ENCODE results near the gene RPAP3.
A peak's percentile ranks its signal among the peaks of the same experiment; 100 is the strongest.

The RPAP3 gene, protein sequence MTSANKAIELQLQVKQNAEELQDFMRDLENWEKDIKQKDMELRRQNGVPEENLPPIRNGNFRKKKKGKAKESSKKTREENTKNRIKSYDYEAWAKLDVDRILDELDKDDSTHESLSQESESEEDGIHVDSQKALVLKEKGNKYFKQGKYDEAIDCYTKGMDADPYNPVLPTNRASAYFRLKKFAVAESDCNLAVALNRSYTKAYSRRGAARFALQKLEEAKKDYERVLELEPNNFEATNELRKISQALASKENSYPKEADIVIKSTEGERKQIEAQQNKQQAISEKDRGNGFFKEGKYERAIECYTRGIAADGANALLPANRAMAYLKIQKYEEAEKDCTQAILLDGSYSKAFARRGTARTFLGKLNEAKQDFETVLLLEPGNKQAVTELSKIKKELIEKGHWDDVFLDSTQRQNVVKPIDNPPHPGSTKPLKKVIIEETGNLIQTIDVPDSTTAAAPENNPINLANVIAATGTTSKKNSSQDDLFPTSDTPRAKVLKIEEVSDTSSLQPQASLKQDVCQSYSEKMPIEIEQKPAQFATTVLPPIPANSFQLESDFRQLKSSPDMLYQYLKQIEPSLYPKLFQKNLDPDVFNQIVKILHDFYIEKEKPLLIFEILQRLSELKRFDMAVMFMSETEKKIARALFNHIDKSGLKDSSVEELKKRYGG

DNA sequence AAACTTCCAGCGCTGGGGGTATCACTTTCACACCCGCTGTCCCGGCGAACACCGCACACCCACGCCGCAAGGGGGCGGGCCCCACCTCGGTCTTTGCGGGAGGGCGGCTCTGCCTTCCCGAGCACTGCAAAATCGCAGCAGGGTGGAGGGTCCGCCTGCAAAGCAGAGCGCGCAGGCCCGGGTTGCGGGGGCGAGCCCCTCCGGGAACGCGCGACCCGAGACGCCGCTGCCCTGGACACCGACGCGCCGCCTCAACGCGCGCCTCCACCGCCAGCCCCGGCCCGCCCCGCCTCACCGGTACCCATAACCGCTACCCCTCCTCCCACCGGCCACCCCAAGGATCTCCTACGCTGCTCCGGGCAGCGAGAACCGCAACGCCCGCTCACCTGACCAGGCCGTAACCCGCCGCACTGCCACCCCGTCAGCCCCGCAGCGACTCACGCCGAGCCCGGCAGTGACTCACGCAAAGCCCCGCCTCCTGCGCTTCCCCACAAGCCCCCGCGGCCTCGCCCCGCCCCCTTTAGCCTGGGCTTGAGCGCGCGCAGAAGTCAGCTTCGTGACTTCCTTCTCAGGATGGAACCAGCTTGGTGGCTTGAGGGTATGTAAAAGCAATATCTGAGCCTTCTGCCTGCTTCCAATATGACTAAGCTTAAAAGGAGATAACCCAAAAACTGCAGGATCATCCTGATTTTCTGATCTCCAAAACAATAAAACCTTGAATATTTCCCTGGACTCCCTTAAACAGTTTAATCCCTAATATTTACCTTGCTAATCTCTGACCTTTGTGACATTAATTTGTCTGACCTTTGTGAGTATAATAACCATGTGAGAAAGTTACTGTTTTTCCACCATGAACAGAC, at the start of gene RPAP3:
Gene RPAP3, minus strand, starts transcription at position 465 of the 860 bp plus-strand sequence. CDS start 3,190 bp downstream, outside the sequence.
- peak; percentile 78 for DNase-seq (ENCODE audit: low spot score)

DNA sequence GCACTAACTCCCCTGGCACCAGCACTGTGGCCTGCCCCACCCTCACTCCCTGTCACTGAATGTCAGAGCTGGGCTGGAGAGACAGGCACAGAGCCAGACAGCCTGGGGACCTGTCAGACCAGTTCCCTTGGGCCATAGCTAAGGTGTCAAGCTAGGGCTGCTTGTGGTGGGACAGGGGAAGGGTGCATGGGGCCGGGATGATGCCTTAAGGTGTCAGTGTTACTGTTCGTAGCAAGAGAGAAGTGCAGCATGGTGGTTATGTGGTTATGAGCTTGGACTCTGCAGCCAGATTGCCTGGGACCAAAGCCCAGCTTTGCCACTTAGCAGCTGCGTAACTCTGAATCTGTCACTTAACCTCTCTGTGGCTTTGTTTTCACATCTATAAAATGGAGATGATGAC, 49.1 kb upstream of the RPAP3 start:
- DNase-seq (ENCODE audit: low spot score) = no peak

DNA sequence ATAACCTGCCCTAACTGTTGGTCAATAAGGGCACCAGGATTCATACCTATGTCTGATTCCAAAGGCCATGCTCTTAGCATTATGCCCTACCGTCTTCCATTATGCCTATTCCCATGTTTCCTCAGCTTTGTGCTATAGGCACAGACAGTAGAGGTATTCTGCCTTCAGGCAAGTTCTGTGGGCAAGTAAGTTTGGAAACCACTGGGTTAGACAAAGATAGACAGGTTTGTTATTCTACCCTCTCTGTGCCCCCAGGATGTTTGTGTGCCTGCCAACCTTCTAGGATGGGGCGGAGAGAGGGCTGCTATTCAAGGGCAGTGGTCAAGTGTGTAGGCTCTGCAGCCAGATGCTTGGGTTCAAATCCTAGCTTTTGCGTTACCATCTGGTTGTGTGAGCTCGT, 48.3 kb upstream of the RPAP3 start:
- no peak for DNase-seq (ENCODE audit: low spot score)

DNA sequence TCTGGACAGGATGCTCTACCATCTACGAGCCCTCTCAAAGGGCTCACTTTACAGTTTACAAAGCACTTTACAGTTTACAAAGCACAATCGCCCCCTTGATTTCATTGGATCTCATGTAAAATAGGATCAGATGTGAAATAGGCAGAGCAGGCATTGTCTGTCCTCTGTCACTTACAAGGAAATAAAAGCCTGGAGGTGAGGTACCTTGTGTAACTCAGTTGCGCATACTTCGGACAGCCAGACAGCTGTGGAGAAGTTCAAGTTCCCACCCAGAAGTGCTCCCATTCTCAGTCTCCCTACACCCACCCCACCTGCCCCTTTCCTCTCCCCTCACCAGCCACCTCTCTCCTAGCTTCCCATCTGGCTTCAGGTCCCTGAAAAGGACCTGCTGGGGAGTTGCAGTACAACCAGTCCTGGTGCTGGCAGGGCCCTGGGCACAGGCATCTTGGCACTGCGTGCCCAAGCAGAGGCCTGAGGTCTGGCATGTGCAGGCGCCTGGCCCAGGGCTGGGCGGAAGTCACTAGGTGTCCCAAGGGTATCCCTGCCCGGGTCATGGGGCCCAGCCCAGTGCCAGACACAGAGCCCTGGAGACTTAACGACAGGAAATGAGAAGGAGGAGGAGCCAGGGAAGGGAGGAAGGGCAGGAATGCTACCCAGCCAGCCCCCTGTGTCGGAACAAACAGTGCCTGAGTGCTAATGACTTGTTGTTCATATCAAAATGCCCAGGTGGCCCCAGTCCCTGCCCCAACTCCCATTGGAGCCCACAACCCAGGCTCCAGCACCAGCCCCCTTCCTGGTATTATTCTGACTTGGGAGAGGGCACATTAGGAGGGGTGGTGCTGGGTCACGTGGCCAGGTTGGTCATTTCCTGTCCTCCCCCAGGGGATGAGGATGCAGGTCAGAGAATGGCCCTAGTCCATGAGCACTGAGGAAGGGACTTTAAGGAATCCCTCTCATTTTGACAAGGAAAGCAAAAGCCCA, 47.5 kb upstream of the RPAP3 start:
- DNase-seq (ENCODE audit: low spot score) = no peak

DNA sequence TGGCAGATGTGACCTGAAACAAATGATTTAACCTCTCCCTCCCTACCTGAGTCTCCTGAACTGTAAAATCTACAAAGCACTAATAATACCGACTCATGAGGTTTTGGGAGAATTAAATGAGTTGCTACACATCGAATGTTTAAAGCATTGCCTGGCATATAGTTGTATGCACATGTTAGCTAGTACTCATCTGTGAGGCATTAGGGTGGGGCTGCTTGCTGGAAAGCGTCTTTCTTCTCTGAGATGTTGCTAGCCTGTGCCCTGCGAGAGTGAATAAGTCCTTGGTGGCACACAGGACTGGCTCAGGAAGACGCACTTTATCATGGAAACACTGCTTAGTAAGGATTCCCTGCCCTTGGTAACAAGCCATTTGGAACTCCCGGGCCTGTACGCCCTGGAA, 46.7 kb upstream of the RPAP3 start:
- DNase-seq (ENCODE audit: low spot score) = no peak

DNA sequence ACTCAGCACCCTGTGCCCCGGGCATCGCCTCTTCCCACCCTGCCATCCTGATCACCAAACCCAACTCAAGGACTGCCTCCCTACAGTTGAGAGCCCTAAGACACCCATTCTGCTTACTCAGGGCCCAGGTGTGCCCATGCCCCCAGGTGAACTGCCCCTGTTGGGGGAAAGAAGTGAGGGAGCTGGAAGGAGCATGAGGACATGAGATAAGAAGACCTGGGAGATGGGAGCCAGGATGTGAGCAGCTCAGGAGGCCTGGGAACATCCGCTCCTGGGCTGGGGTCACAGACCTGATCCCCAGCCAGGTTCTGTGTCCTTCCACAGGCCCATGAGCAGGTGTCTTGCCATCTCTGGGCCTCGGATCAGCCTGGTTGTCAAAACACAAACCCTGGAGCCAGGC, 46.3 kb upstream of the RPAP3 start:
- DNase-seq (ENCODE audit: low spot score) = no peak

DNA sequence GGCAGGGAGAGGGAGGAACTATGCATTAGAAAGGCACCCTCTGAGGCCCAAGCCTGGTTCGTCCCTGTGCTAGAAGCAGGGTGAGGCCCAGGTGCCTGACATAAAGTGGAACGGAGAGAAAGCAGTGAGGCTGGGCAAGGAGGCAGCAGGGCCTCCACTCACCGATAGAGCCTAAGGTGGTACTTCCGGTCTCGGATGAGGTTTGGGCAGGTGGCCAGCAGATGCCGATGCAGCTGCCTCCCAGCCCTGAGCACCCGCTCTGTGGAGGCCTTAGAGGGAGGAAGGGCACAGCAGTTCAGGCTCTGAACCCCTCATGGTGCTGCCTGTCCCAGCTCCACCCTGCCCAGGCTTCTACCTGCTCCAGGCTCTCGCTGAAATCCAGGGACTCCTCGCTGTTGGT, 45.7 kb upstream of the RPAP3 start:
- DNase-seq (ENCODE audit: low spot score) = no peak

DNA sequence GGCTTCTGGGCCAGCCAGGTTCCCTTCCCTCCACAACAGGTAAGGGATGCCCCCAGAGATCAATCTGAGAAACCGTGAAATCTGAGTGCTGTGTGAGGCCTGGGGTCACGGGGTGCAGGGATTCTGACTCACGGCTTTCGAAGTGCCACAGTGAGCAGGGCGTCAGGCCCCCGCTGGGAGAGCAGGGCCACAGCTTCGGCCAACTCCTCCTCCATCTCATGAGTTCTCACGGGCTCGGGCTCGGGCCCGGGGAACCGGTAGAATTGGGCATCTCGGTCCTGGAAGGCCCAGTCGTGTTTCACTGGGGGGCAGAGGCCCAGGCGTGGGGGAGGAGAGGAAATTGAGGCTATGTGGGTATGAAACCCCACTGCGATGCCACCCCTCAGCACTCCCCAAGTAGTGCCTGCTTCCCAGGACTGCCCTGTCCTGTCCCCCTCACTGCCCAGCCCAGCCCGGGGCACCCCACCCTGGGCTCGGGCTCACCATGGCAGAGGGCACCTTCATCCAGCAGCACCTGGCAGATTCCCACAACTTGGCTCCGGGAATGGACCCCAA, 45.2 kb upstream of the RPAP3 start:
- no peak for DNase-seq (ENCODE audit: low spot score)

DNA sequence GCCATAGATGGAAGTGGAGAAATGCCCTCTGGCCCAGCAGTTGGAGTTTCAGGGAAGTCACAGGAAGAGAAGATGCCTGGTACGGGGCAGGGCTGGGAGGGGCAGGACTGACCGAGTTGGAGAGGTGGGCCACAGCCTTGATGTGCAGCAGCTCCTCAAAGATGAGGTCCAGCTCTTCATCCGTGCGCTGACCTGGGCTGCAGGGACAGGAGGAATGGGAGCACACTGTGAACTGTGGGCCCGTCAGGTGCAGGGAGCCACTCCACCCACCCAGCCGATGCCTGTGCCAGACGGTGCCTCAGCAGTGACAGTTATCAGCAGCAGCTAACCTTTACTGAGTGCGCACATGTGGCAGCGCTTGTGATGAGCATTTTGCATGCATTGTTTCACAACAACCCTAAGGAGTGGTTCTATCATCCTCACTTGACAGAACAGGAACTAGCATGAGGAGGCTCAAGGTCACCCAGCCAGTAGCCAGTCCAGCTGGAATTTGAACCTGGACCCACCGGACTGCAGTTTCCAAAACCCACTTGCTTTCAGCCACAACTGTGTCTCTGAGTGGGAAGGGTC, 44.5 kb upstream of the RPAP3 start:
- DNase-seq (ENCODE audit: low spot score) = no peak

DNA sequence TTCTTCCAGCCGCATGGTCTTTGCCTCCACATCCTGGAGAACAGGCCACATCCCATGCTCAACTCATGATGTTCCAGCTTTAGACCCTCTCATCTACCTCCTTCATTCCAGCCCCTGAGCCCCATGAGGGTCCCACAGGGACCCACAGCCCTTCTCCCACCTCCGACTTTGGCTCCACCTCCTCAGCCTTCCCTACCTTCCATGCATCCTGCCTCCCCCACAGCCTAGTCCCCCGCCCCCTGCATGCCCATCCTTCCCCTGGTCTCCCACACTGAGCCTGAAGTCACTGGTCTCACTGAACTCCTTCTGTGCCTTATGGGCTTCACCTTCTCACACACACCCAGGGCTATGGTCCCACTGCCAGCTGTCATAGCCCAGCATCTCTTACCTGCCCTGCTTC, 43.1 kb upstream of the RPAP3 start:
- no peak for DNase-seq (ENCODE audit: low spot score)

DNA sequence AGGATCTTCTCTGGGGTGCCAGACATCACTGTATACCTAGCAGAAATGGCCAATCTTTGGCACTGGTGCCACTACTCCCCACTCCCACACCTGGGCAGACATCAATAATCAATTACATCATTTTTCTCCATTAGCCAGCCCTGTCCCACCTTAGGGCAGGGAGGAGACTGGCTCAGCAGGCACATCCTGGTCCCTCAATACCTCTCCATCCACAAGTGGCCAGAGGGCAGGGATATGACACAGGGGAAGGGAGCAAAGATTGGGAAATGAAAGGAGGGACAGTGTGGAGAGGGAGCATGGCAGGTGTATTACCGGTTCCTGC, 42.6 kb upstream of the RPAP3 start:
- no peak for DNase-seq (ENCODE audit: low spot score)

DNA sequence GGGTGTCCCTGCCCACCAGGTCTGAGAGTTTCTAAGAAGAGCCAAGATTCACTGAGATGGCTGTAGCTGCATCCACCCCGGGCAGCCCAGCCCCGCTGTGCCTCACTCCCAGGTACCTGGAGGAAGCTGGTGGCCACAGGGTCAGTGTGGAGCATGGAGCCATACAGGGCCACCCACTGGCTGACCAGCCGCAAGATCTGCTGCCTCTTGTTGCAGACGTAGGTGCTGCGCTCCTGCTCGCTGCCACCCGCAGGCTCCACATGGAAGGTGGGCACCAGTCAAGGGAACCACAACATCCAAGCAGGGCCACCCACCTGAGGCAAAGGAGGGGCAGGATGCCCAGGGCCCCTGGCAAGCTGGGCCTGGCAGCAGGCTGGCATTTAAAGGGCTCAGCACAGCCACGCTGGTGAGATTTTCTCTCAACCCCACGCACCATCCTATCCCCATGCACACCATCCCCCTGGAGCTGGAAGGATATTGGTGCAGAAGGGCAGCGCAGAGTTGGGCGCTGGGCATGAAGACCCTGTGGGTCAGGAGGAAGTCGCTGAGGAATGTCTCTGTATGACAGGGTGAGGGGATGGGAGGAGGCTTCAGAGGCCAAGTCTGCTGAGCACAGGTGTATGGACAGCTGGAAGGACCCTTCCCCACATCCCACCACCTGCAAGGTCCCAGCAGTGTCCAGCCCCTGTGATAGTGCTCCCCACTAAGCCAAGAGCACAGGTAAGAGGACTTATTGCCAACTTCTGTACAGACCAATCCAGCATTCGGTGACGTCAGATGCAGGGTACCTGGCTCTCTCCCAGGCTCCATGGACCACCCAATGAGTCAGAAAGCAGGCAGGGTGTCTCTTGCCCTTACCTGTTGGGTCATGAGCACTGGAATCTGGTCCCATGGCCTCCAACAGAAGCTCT, 42.0 kb upstream of the RPAP3 start:
- DNase-seq (ENCODE audit: low spot score) = no peak

DNA sequence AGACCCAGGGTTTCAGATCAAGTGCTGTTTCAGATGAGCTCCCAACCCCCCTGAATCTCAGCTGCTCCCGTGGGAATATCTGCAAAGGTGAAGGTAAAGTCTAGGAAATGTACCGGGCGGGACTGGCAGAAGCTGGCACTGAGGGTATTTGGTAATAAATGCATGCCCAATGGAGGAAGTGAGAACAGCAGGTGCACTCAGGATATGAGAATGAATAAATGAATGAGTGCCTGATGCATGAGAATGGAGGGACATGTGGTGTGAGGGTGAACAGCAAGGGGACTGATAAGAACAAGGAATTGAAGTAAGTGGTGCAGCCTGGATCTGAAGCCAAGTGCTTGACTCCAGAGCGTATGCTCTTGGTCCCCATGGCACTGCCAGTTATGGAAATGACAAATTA, 41.3 kb upstream of the RPAP3 start:
- DNase-seq (ENCODE audit: low spot score) = no peak

DNA sequence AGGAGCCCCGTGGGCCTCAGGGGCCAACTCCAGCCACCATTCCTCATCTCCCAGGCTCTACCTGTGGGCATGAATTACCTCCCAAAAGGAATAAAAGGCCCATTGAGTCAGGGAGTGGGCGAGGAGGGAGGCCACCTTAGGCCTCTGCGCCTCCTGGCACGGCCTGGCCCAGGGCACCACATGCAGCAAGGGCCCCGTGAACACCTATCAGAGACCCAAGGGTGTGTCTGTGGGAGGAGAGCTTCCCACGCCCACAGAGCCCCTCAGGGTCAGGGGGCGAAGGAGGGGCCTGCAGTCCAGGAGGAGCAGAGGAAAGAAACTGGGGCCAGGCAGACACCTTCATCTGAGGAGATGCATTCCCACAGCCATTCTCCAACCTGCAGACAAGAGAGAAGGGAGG, 40.7 kb upstream of the RPAP3 start:
- DNase-seq (ENCODE audit: low spot score) = no peak

DNA sequence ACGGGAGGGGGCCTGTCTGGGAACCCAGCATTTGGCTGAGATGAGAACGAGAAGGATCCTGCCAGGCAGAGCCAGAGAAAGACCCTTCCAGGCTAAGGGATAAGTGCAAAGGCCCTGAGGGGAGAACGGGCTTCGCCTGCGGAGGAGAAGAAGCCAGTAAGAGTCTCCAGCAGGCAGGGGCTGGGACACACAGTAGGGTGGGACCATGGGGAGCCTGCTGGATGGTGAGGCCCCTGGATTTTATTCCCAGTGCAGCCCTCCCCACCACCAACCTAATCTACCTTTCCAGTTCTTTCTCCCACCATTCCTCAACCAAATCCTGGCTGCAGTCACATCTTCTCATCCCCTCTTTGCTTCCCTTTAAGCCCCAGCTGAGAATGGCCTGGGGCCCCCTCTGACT, 40.2 kb upstream of the RPAP3 start:
- DNase-seq (ENCODE audit: low spot score) = no peak

DNA sequence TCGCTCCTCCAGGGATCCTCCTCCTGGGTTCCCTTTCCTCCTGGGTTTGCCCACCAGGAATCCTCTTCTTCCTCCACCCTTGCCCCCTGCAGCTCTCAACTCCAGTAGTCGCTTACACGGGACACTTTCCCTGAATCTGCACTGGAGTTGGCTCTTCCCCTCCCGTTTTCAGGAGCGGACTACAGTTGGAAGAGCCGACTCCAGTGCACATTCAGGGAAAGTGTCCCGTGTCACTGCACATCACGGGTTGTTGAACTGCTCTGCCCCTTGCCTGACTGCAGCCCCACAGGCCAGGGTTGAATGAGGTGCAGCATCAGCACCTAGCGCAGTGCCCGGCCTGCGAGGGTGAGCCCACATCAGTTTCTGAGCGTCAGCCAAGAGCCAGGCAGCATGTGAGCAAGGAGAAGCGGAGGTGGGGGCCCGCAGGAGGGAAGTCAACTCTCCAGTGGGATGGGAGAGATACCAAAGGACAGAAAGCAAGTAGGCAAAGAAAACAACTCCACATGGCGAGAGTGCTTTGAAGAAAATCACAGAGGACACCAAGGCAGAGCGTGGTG, 39.7 kb upstream of the RPAP3 start:
- no peak for DNase-seq (ENCODE audit: low spot score)

DNA sequence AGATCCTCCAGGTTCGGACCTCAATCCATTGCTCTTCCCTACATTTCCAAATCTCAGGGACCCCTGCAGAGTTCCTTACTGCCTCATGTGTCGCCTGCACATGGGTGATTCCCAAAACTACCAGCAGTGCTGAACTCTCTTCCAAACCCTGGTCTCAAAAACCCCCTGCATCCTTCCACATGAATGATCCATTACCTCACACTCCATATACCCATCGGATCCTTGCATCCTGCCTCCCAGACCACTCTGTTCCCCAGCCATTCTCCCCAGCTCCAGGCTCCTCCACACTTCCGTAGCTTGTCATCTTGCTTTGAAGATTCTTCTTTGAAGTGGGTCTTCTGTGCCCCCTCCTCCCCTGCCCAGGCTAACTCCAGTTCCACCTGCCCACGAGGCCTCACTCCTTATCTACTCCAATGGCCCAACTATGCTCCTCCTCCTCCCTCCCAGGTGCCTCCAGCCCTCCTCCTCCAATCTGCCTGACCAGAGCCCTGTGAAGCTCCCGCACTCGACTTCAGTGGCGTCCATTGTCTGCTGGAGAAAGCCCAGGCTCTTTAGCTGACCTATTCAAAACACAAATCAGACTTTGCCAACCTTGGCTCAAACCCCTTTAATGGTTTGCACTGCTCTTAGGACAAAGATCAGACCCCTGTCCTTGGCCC, 39.1 kb upstream of the RPAP3 start:
- DNase-seq (ENCODE audit: low spot score) = no peak

DNA sequence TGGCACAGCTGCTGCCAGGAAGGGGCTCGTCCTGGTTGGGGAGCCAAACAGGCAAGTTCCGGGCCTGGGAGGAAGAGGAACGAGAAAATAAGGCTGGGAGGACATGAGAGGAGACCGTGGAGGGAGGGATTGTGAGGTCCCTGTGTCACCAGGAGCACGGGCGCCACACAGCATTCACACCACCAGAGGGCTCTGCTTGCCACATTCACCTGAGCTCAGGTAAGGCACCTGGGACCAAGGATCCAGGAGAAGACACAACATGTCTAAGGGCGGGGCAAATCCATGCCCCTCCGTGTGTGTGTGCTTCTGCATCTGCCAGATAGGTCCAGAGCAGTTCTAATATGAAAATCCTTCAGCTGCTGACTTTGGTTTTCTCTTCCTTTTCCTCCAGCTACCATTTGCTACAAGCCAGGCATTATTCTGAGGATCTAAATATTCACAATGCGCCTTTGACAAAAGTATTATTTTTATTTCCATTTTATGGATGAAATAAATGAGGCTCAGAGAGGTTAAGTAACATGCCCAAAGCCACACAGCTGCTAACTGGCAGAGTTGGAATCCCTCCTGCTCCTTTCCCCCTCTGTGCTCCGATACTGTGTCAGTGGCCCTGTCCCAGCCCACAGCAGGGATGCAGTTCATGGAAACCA, 38.3 kb upstream of the RPAP3 start:
- DNase-seq (ENCODE audit: low spot score) = peak; percentile 86

Data from HuH-7.5 (cell line).